Endothelial cell of umbilical vein (primary cell): ENCODE data around the gene RING1. TPM values are rescaled to one million over a fixed set of nuclear protein-coding genes. Genes with fewer than 3 reads are reported as not detected.

Experiments
- BruUV-seq: library from RNA; stranded (reverse); fragments of 400-500 nt; replicated peaks from 2 replicates; lab custom pipeline; 2021; lab: Mats Ljungman, UMichigan
- CTCF ChIA-PET: fragments of 300-600, 350-600 bp; sonication (Branson Sonifier 250); formaldehyde crosslinking; loops from one replicate; lab custom pipeline; 2021; ENCODE audit warnings: antibody characterized with exemption, inconsistent platforms; lab: Charles Lee
- POLR2A ChIA-PET: fragments of 300-600, 350-600 bp; sonication (Branson Sonifier 250); formaldehyde crosslinking; loops from one replicate; lab custom pipeline; 2021; ENCODE audit warnings: antibody characterized with exemption, inconsistent platforms; lab: Charles Lee
- DNase-seq: peaks from one replicate; pipeline ENCODE4 v3.0.0-alpha.2; 2011; ENCODE audit warnings: low read depth, low spot score
- FAIRE-seq: peaks from 2 replicates; lab custom pipeline; 2011; peaks lifted over from hg19 to GRCh38; lab: Jason Lieb, UNC
- H2AFZ ChIP-seq: 2 replicates; pipeline ENCODE4 v1.6.0; 2012; ENCODE audit warnings: low read depth, low read length, control low read depth, inconsistent platforms
- H3K27ac ChIP-seq: 2 replicates; pipeline ENCODE4 v1.5.1; 2011; ENCODE audit warnings: low read depth, mild to moderate bottlenecking, control low read depth, low read length, moderate library complexity; ENCODE audit not compliant: insufficient read depth
- H3K27me3 ChIP-seq, 2 experiments: 2 replicates each; pipeline versions ENCODE4 v1.6.0 to v1.6.1; 2011; ENCODE audit warnings: low read length in 2 of 2, mixed read lengths in 1 of 2; ENCODE audit not compliant: control insufficient read depth in 2 of 2, insufficient read depth in 2 of 2
- H3K36me3 ChIP-seq, 2 experiments: 2 replicates in 1 of 2; 3 replicates in 1 of 2; pipeline ENCODE4 v1.5.1; 2011; ENCODE audit warnings: low read length in 2 of 2, mild to moderate bottlenecking in 1 of 2, moderate library complexity in 1 of 2; ENCODE audit not compliant: control insufficient read depth in 2 of 2, insufficient read depth in 2 of 2; ENCODE audit errors: extremely low read depth in 1 of 2
- H3K4me1 ChIP-seq: 3 replicates; pipeline ENCODE4 v1.5.1; 2011; ENCODE audit warnings: mild to moderate bottlenecking, low read length; ENCODE audit not compliant: control insufficient read depth, insufficient read depth; ENCODE audit errors: extremely low read depth
- H3K4me2 ChIP-seq: 2 replicates; pipeline ENCODE4 v1.6.1; 2011; ENCODE audit warnings: low read length, control low read depth, mixed read lengths; ENCODE audit not compliant: insufficient read depth
- H3K4me3 ChIP-seq, 3 experiments: fragments of 200-600 bp in 1 of 3; sonication (generic), shearing (Covaris generic) in 1 of 3; replicated peaks in 1 of 3; 2 replicates each; pipeline ENCODE4 v1.5.1; 2011 to 2016; ENCODE audit warnings: control low read depth in 3 of 3, low read length in 3 of 3, mild to moderate bottlenecking in 2 of 3, inconsistent platforms in 1 of 3, low read depth in 1 of 3, moderate library complexity in 1 of 3; ENCODE audit not compliant: insufficient read depth in 1 of 3
- H3K79me2 ChIP-seq: 2 replicates; pipeline ENCODE4 v1.6.0; 2012; ENCODE audit warnings: low read length, inconsistent platforms; ENCODE audit not compliant: control insufficient read depth, insufficient read depth
- H3K9ac ChIP-seq: replicated peaks from 2 replicates; pipeline ENCODE3; 2011; ENCODE audit warnings: low read length, control low read depth; ENCODE audit not compliant: insufficient read depth; ENCODE audit errors: extremely low read depth
- H3K9me1 ChIP-seq: replicated peaks from 3 replicates; pipeline ENCODE4 v1.6.0; 2011; ENCODE audit warnings: mild to moderate bottlenecking, low read length; ENCODE audit not compliant: control insufficient read depth, insufficient read depth; ENCODE audit errors: extremely low read depth
- H3K9me3 ChIP-seq: replicated peaks from 2 replicates; pipeline ENCODE4 v1.5.1; 2012; ENCODE audit warnings: low read length, inconsistent platforms; ENCODE audit not compliant: control insufficient read depth, insufficient read depth
- H4K20me1 ChIP-seq: replicated peaks from 2 replicates; pipeline ENCODE3; 2011; ENCODE audit warnings: mild to moderate bottlenecking, low read length; ENCODE audit not compliant: control insufficient read depth, insufficient read depth; ENCODE audit errors: extremely low read depth
- CTCF ChIP-seq, 2 donors: IDR thresholded peaks; 1 replicate in 1 of 2; 2 replicates in 1 of 2; pipeline ENCODE4 v1.5.1; 2011; ENCODE audit warnings: low read length in 2 of 2, mild to moderate bottlenecking in 2 of 2, moderate library complexity in 2 of 2, control low read depth in 1 of 2, inconsistent platforms in 1 of 2, low read depth in 1 of 2; ENCODE audit not compliant: insufficient read depth in 1 of 2; ENCODE audit errors: extremely low read depth in 1 of 2
- EZH2 ChIP-seq: IDR thresholded peaks from 2 replicates; pipeline ENCODE4 v1.6.1; 2012; ENCODE audit warnings: borderline replicate concordance, low read depth, mild to moderate bottlenecking, moderate library complexity, low read length, inconsistent platforms; ENCODE audit not compliant: severe bottlenecking
- FOS ChIP-seq: IDR thresholded peaks from 2 replicates; pipeline ENCODE4 v1.6.1; 2011; ENCODE audit warnings: mild to moderate bottlenecking, low read length, moderate library complexity, borderline replicate concordance; ENCODE audit not compliant: insufficient read depth
- GATA2 ChIP-seq: IDR thresholded peaks from 2 replicates; pipeline ENCODE4 v1.7.0; 2011; ENCODE audit warnings: low read depth, mild to moderate bottlenecking, moderate library complexity, mixed read lengths, low read length; ENCODE audit not compliant: insufficient read length, insufficient read depth
- JUN ChIP-seq: IDR thresholded peaks from 2 replicates; pipeline ENCODE4 v1.6.1; 2011; ENCODE audit warnings: borderline replicate concordance, low read depth; ENCODE audit not compliant: insufficient read length, insufficient read depth
- MAX ChIP-seq: IDR thresholded peaks from 2 replicates; pipeline ENCODE4 v1.6.1; 2011; ENCODE audit not compliant: insufficient read depth, insufficient read length
- MYC ChIP-seq: IDR thresholded peaks from one replicate; pipeline ENCODE4 v1.6.1; 2011; ENCODE audit warnings: mild to moderate bottlenecking, low read depth, low read length
- POLR2A ChIP-seq: IDR thresholded peaks from 2 replicates; pipeline ENCODE4 v1.6.1; 2012; ENCODE audit warnings: low read depth, mild to moderate bottlenecking, control low read depth, low read length
- POLR2AphosphoS5 ChIP-seq: IDR thresholded peaks from 2 replicates; pipeline ENCODE4 v1.6.1; 2012; ENCODE audit warnings: low read depth, mild to moderate bottlenecking, control low read depth, low read length, moderate library complexity; ENCODE audit not compliant: insufficient read depth
- dilution Hi-C: fragments of 300-500 bp; cut with MboI; formaldehyde crosslinking; loops from one replicate; pipeline ENCODE4 v1.15.0; 2019; ENCODE audit warnings: low sequenced_read_pairs; ENCODE audit not compliant: extremely low pct_ligation_motif_present
- intact Hi-C: fragments of 100-400 bp; cut with micrococcal nuclease; formaldehyde crosslinking; loops from one replicate; pipeline ENCODE4 v1.10.0; 2022
- polyA plus RNA-seq, 4 experiments: library from polyadenylated mRNA; depleted of rRNA in 3 of 4; stranded (reverse) in 3 of 4; unstranded in 1 of 4; fragments of >200 nt; gene quantifications; 2 replicates each; pipeline versions ENCODE4 v1.2.1 to v1.2.3, GENCODE V29; 2011 to 2012; ENCODE audit warnings: missing spikeins in 1 of 4
- total RNA-seq: library from RNA; stranded (reverse); gene quantifications from 2 replicates; pipeline ENCODE4 v1.2.3, GENCODE V29; 2021

The RING1 gene
- total and polyA plus RNA-seq, 2 donors (not counting 3 experiments of a cell fraction or from before 2014, with no cell fraction given): 26.8 to 27.9 TPM

DNA sequence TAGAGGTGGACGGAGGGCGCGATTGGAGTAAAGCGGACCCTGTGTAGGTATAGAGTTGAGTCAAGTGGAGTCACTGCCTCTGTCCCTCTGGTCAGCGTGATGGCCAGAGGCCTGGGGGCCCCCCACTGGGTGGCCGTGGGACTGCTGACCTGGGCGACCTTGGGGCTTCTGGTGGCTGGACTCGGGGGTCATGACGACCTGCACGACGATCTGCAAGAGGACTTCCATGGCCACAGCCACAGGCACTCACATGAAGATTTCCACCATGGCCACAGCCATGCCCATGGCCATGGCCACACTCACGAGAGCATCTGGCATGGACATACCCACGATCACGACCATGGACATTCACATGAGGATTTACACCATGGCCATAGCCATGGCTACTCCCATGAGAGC lies 7.2 kb upstream of the RING1 start:
- Histone ChIP-seq H3K36me3 (peaks cover 12 to 21% of the 10 kb centered on the region in 2 experiments), H2AFZ (no peak overlapping the region), H3K9me3 (no peaks in the 10 kb centered on the region), H4K20me1 (no peaks in the 10 kb centered on the region), H3K4me2 (peak overlapping the region; percentile 95), H3K27me3 (no peaks in the 10 kb centered on the region), H3K79me2 (peaks cover 40% of the 10 kb centered on the region), H3K4me3 (peak overlapping the region; percentile 75 to 92 (median 76)), H3K9me1 (no peaks in the 10 kb centered on the region), H3K27ac (peak overlapping the region; percentile 89), H3K9ac (peak overlapping the region; percentile 99), H3K4me1 (peaks cover 30% of the 10 kb centered on the region)
- intact Hi-C loops: loop anchor here (2.0 to 5.0 kb wide), 3 partner anchors 72 to 229 kb away; partner anchors contain the start of genes RPS18 and TAPBP
- TF ChIP-seq EZH2 (no peak), GATA2 (no peak), POLR2AphosphoS5 (no peak), MYC (no peak), FOS (no peak), CTCF (IDR thresholded peaks at IDR 0.05; ENCODE audit: extremely low read depth in 1 of 2, insufficient read depth in 1 of 2, low read depth in 1 of 2, low read length in 2 of 2) (no peak), POLR2A (no peak), MAX (no peak), JUN (no peak)
- ChIA-PET CTCF (no interaction called here), POLR2A (no interaction called here)
- dilution Hi-C loops: no loop called here
- FAIRE-seq: peak; percentile 38
- BruUV-seq: TSS peak; percentile 57
- no peak for DNase-seq
